CD14-positive monocyte (primary cell): ENCODE measurements around the gene MAP4K3. TPM values are rescaled to one million over a fixed set of nuclear protein-coding genes. Genes with fewer than 3 reads are reported as not detected.

Experiments used
- DNase-seq, 3 donors: peaks; one replicate each; pipeline ENCODE4 v3.0.0-alpha.2; 2011 to 2022
- H2AFZ ChIP-seq: 2 replicates; pipeline ENCODE4 v1.6.0; 2012; ENCODE audit warnings: mild to moderate bottlenecking, low read depth, low read length, inconsistent platforms; ENCODE audit not compliant: insufficient read depth, poor library complexity, severe bottlenecking
- H3K27ac ChIP-seq, 2 donors: 1 replicate in 1 of 2; 2 replicates in 1 of 2; pipeline ENCODE4 v1.5.1; 2012 to 2013; ENCODE audit warnings: low read length in 2 of 2, control low read depth in 1 of 2, inconsistent platforms in 1 of 2, low read depth in 1 of 2, mild to moderate bottlenecking in 1 of 2
- H3K27me3 ChIP-seq, 2 donors: one replicate each; pipeline versions ENCODE4 v1.6.0 to v1.6.1; 2011 to 2013; ENCODE audit warnings: low read length in 2 of 2; ENCODE audit not compliant: control insufficient read depth in 2 of 2, insufficient read depth in 2 of 2
- H3K36me3 ChIP-seq, 2 donors: replicated peaks in 1 of 2; 1 replicate in 1 of 2; 2 replicates in 1 of 2; pipeline versions ENCODE4 v1.5.1 to v1.6.1; 2012 to 2013; ENCODE audit warnings: low read length in 2 of 2, control low read depth in 1 of 2, inconsistent platforms in 1 of 2, mild to moderate bottlenecking in 1 of 2; ENCODE audit not compliant: insufficient read depth in 2 of 2, control insufficient read depth in 1 of 2
- H3K4me1 ChIP-seq, 2 donors: 1 replicate in 1 of 2; 2 replicates in 1 of 2; pipeline versions ENCODE4 v1.5.1 to v1.6.1; 2012 to 2013; ENCODE audit warnings: low read length in 2 of 2, control low read depth in 1 of 2, inconsistent platforms in 1 of 2, mild to moderate bottlenecking in 1 of 2, moderate library complexity in 1 of 2; ENCODE audit not compliant: insufficient read depth in 2 of 2, control insufficient read depth in 1 of 2
- H3K4me2 ChIP-seq: replicated peaks from 2 replicates; pipeline ENCODE3; 2012; ENCODE audit warnings: low read length, moderate library complexity, mild to moderate bottlenecking; ENCODE audit not compliant: poor library complexity, severe bottlenecking; ENCODE audit errors: extremely low read depth
- H3K4me3 ChIP-seq, 3 experiments: fragments of 200-600 bp in 1 of 3; sonication (generic) in 1 of 3; replicated peaks in 1 of 3; 1 replicate in 2 of 3; 2 replicates in 1 of 3; pipeline ENCODE4 v1.5.1; 2011 to 2013; ENCODE audit warnings: low read length in 3 of 3, mild to moderate bottlenecking in 3 of 3, control low read depth in 2 of 3, low read depth in 2 of 3, inconsistent platforms in 1 of 3, moderate library complexity in 1 of 3
- H3K79me2 ChIP-seq: 2 replicates; pipeline ENCODE4 v1.6.0; 2012; ENCODE audit warnings: mild to moderate bottlenecking, control low read depth, inconsistent platforms, low read length, moderate library complexity; ENCODE audit not compliant: insufficient read depth
- H3K9ac ChIP-seq: 2 replicates; pipeline ENCODE4 v1.6.0; 2017; ENCODE audit warnings: low read length, mild to moderate bottlenecking; ENCODE audit not compliant: insufficient read depth, poor library complexity, severe bottlenecking
- H3K9me3 ChIP-seq, 2 donors: replicated peaks in 1 of 2; 1 replicate in 1 of 2; 2 replicates in 1 of 2; pipeline versions ENCODE4 v1.5.1 to v1.6.1; 2012 to 2013; ENCODE audit warnings: low read length in 2 of 2, control low read depth in 1 of 2; ENCODE audit not compliant: control insufficient read depth in 1 of 2, insufficient read depth in 1 of 2
- H4K20me1 ChIP-seq: 2 replicates; pipeline ENCODE4 v1.6.0; 2012; ENCODE audit warnings: mild to moderate bottlenecking, low read length, control low read depth, moderate library complexity; ENCODE audit not compliant: insufficient read depth
- H3K27ac Mint-ChIP-seq, 7 donors: one replicate each; pipeline ENCODE4 v1.8.0; 2020; ENCODE audit warnings: mild to moderate bottlenecking in 7 of 7, mixed read lengths in 7 of 7, moderate library complexity in 6 of 7, inconsistent platforms in 2 of 7
- H3K27me3 Mint-ChIP-seq, 3 donors: one replicate each; pipeline ENCODE4 v1.8.0; 2021 to 2022; ENCODE audit warnings: low read depth in 3 of 3, mild to moderate bottlenecking in 3 of 3, mixed read lengths in 3 of 3, moderate library complexity in 3 of 3, inconsistent platforms in 1 of 3
- H3K36me3 Mint-ChIP-seq, 2 donors: one replicate each; pipeline ENCODE4 v1.8.0; 2020; ENCODE audit warnings: mixed read lengths in 2 of 2, inconsistent platforms in 1 of 2, mild to moderate bottlenecking in 1 of 2
- H3K4me1 Mint-ChIP-seq: one replicate; pipeline ENCODE4 v1.8.0; 2020; ENCODE audit warnings: mild to moderate bottlenecking, mixed read lengths
- H3K4me3 Mint-ChIP-seq, 2 donors: one replicate each; pipeline ENCODE4 v1.8.0; 2020; ENCODE audit warnings: mild to moderate bottlenecking in 2 of 2, mixed read lengths in 2 of 2, moderate library complexity in 1 of 2
- H3K9me3 Mint-ChIP-seq, 7 donors: one replicate each; pipeline ENCODE4 v1.8.0; 2020 to 2022; ENCODE audit warnings: mixed read lengths in 7 of 7, mild to moderate bottlenecking in 6 of 7, moderate library complexity in 6 of 7, inconsistent platforms in 2 of 7
- CTCF ChIP-seq: fragments of 200-600 bp; IDR thresholded peaks from one replicate; pipeline ENCODE4 v1.8.0; 2022; ENCODE audit warnings: antibody characterized with exemption, mild to moderate bottlenecking
- WGBS: methylation state at CpG from one replicate; pipeline ENCODE4 v1.1.5; 2013; ENCODE audit warnings: missing lambda C conversion rate; ENCODE audit not compliant: insufficient coverage; 5-methylcytosine and 5-hydroxymethylcytosine counted together
- intact Hi-C, 2 donors: fragments of 100-400 bp; cut with micrococcal nuclease; formaldehyde crosslinking; loops; one replicate each; pipeline versions ENCODE4 v1.15.0 to v1.15.1; 2023
- polyA plus RNA-seq, 3 donors: library from polyadenylated mRNA; depleted of rRNA in 1 of 3; unstranded in 2 of 3; stranded (reverse) in 1 of 3; fragments of 300-500 nt in 2 of 3; fragments of >200 nt in 1 of 3; fragmentation: Illumina TruSeq in 2 of 3; gene quantifications; 1 replicate in 2 of 3; 2 replicates in 1 of 3; pipeline ENCODE4 v1.2.3, GENCODE V29; 2012 to 2021

Gene MAP4K3
- polyA plus RNA-seq, 3 donors = 1.0 to 8.0 (median 4.0) TPM

GRCh38 chr2:39407516-39408296, 29.4 kb downstream of the MAP4K3 start:
- Histone ChIP-seq H3K79me2 (peaks cover 40% of the 10 kb centered on the region), H3K9ac (no peak overlapping the region), H3K4me1 (peaks cover 12% of the 10 kb centered on the region in 2 donors), H2AFZ (no peak overlapping the region), H3K9me3 (no peaks in the 10 kb centered on the region), H3K27ac (peak overlapping the region in 1 of 2 donors; percentile 70), H3K4me2 (no peak overlapping the region), H3K4me3 (no peak overlapping the region), H4K20me1 (peaks cover 66% of the 10 kb centered on the region), H3K27me3 (no peaks in the 10 kb centered on the region), H3K36me3 (no peaks in the 10 kb centered on the region)
- no peak for TF ChIP-seq CTCF
- intact Hi-C loops = no loop called here
- 100% methylated on average over 1 of the region's 3 CpGs for WGBS
- Mint-ChIP-seq H3K4me3 (no peak overlapping the region), H3K36me3 (peaks cover 0 to 4% of the 10 kb centered on the region in 2 donors), H3K4me1 (peaks cover 40% of the 10 kb centered on the region), H3K27me3 (no peaks in the 10 kb centered on the region), H3K27ac (peak overlapping the region in 2 of 7 donors; percentile 48 to 81), H3K9me3 (no peaks in the 10 kb centered on the region)
- no peak for DNase-seq

- peaks cover 0 to 4% of the 10 kb centered on the region in 2 donors for H3K36me3 Mint-ChIP-seq
- no peaks in the 10 kb centered on the region for H3K27me3 ChIP-seq
- peaks cover 46% of the 10 kb centered on the region for H3K79me2 ChIP-seq
- no peaks in the 10 kb centered on the region for H3K27me3 Mint-ChIP-seq
- peaks cover 60% of the 10 kb centered on the region for H4K20me1 ChIP-seq
- intact Hi-C loops = no loop called here
- peaks cover 12% of the 10 kb centered on the region in 2 donors for H3K4me1 ChIP-seq
- H3K9me3 Mint-ChIP-seq = peaks cover 0 to 4% (median 0%) of the 10 kb centered on the region in 7 donors
- no peaks in the 10 kb centered on the region for H3K36me3 ChIP-seq
- no peak for TF ChIP-seq CTCF
- H3K4me3 ChIP-seq = no peak overlapping the region
- no peak overlapping the region for H3K27ac ChIP-seq
- WGBS = 100% methylated on average over 1 of the region's 4 CpGs
- H2AFZ ChIP-seq = no peak overlapping the region
- no peak overlapping the region for H3K4me2 ChIP-seq
- H3K27ac Mint-ChIP-seq = no peak overlapping the region
- no peak for DNase-seq
- peaks cover 47% of the 10 kb centered on the region for H3K4me1 Mint-ChIP-seq
- no peak overlapping the region for H3K4me3 Mint-ChIP-seq
- H3K9me3 ChIP-seq = no peaks in the 10 kb centered on the region
- H3K9ac ChIP-seq = no peak overlapping the region
These were observed 31.7 kb downstream of the MAP4K3 start for GRCh38 chr2:39405364-39405763.
